UCSD-AML1 (cell line): ENCODE measurements around the gene IL4R.
A peak's percentile ranks its signal among the peaks of the same experiment; 100 is the strongest.
"Not testable (repeated sequence)": the region's sequence is repeated elsewhere in the genome, so short reads cannot be mapped to it uniquely, and the experiment has no call there.

Source experiments
- DNase-seq: peaks from one replicate; lab custom pipeline; 2025; ENCODE audit not compliant: unreplicated experiment; lab: John Stamatoyannopoulos, UW

IL4R gene

GRCh38 chr16:27313422-27314160 is at the start of gene IL4R:
IL4R (plus strand) TSS chr16:27313974; CDS start chr16:27340204, 26,230 bp downstream.
- DNase-seq: peak; percentile 63

- no peak for DNase-seq
Observed at GRCh38 chr16:27264151-27264550, 49.6 kb upstream of the IL4R start.

- DNase-seq: no peak
Observed at GRCh38 chr16:27265982-27266381, 47.8 kb upstream of the IL4R start.

- no peak for DNase-seq
Observed at GRCh38 chr16:27267037-27267677, 46.6 kb upstream of the IL4R start.

- peak; percentile 95 for DNase-seq
Observed at GRCh38 chr16:27268376-27269299, 45.1 kb upstream of the IL4R start, which contains the start of gene NSMCE1. NSMCE1 (minus strand) TSS chr16:27268772; CDS start chr16:27257570, 11,202 bp downstream.

- no peak for DNase-seq
Observed at GRCh38 chr16:27269300-27270150, 44.2 kb upstream of the IL4R start.

GRCh38 chr16:27270349-27270748 is 43.4 kb upstream of the IL4R start:
- DNase-seq: no peak

GRCh38 chr16:27272076-27272475 is 41.7 kb upstream of the IL4R start:
- no peak for DNase-seq

GRCh38 chr16:27272697-27273096 is 41.1 kb upstream of the IL4R start:
- DNase-seq: not testable (repeated sequence)

GRCh38 chr16:27273330-27273669 is 40.5 kb upstream of the IL4R start:
- DNase-seq: no peak

- DNase-seq: no peak
Observed at GRCh38 chr16:27273670-27274423, 39.9 kb upstream of the IL4R start.

GRCh38 chr16:27274424-27274874 is 39.3 kb upstream of the IL4R start:
- not testable (repeated sequence) for DNase-seq

GRCh38 chr16:27275394-27275793 is 38.4 kb upstream of the IL4R start:
- no peak for DNase-seq

GRCh38 chr16:27281243-27281642 is 32.5 kb upstream of the IL4R start:
- no peak for DNase-seq

- no peak for DNase-seq
Observed at GRCh38 chr16:27284865-27285675, 28.7 kb upstream of the IL4R start.

- no peak for DNase-seq
Observed at GRCh38 chr16:27285676-27286196, 28.0 kb upstream of the IL4R start.

- DNase-seq: no peak
Observed at GRCh38 chr16:27286451-27286850, 27.3 kb upstream of the IL4R start.

- DNase-seq: no peak
Observed at GRCh38 chr16:27287051-27287811, 26.5 kb upstream of the IL4R start.
